Measurements from ENCODE around the gene ADORA1.

Gene ADORA1

DNA sequence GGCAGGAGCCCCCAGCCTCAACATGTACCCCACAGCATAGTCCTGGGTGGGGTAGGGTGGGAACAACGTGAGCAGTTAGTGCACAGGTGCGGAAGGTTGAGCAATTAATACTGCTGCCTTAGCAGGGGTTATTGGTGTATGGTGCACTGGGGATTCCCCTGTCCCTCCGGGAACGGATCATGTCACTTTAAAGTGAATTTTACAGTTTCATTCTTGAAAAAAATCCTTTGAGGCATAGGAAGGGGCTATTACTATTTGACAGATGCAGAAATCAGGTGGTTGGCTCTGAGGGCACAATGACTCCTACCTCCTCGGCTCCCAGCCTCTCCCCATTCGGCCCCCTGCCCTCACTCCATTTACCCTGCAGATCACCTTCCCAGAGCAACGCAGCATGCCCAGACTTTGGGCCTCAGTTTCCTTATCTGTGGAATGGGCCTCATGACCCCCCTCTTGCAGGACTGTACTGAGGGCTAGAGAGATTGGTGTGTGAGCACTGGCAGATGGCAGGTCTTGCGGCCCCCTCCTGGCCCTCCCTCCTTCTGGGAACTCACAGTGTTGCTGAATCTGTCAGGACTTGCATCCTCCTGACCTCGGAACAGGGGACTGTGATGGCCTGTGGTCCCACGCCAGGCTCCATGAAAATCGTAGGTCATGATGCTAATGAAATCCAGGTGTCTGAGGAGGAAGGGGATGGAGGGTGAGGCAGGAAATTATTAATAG is 53.2 kb downstream of the ADORA1 start:
- no peak for DNase-seq (ENCODE audit: extremely low read depth, low read depth)
- TF ChIP-seq, protein P1, sequence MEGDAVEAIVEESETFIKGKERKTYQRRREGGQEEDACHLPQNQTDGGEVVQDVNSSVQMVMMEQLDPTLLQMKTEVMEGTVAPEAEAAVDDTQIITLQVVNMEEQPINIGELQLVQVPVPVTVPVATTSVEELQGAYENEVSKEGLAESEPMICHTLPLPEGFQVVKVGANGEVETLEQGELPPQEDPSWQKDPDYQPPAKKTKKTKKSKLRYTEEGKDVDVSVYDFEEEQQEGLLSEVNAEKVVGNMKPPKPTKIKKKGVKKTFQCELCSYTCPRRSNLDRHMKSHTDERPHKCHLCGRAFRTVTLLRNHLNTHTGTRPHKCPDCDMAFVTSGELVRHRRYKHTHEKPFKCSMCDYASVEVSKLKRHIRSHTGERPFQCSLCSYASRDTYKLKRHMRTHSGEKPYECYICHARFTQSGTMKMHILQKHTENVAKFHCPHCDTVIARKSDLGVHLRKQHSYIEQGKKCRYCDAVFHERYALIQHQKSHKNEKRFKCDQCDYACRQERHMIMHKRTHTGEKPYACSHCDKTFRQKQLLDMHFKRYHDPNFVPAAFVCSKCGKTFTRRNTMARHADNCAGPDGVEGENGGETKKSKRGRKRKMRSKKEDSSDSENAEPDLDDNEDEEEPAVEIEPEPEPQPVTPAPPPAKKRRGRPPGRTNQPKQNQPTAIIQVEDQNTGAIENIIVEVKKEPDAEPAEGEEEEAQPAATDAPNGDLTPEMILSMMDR (IDR thresholded peaks at IDR 0.05; ENCODE audit: low read depth, low read length), result no peak

DNA sequence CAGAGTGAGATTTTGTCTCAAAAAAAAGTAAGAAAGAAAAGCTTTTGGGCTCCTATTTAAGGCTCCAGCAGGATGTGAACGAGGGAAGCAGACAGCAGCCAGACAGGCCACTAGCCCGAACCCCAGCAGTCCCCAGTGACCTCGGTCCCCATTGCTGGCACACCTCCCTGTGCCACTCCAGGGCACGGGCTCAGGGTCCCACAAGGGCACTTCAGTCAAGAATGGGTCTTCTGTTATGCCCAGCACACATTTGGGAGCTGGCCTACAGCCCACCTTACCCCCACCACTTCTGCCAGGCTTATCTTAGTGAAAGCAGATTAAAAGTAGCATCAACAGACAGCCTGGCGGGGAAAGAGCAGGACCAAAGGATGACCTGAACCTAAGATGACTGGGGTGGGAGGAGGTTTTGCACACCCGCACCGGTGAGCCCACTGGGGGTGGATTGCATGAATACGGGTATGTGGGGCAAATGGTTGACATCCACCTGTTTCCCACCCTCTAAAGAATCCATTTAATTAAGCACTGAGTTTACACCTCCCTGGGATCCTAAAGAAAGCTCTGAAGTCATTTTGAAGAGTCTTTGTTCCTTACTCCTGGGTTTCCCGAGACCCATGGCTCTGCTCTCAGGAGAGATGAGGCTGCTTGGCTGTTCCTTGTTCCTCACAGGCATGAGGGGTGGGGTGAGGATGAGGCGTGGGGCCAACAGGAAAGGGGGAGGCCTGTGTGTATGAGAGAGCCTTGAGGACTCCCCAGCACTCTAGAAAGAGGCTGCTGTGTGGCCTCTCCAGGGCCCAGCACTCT is 54.3 kb downstream of the ADORA1 start:
- TF ChIP-seq, protein P1 (IDR thresholded peaks at IDR 0.05; ENCODE audit: low read depth, low read length), result no peak
- DNase-seq (ENCODE audit: extremely low read depth, low read depth), result no peak

DNA sequence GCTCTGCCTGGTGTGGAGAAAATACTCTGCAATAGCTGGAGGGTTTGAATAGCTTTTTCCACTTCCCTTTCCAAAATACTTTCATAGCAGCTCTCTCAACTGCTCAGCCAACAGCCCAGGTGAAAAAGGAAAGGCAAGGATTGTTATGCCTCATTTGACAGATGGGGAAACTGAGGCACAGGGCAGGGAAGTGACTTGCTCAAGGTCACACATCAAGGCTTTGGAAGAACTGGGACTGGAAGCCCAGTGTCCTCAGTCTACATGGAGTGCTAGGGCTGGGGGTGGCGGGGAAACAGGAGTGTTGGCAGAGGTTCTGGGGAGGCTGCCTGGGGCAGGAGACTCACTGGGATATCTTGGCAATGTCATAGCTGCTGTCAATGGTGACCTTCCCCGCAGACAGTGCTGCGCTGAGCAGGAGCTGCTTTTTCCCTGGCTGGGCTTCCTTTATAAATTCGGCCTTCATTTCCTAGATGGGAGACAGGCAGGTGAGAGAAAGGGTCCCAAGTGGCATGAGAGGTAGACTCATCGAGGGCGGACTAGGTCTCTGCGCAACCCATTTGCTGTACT is 54.9 kb downstream of the ADORA1 start:
- no peak for DNase-seq (ENCODE audit: extremely low read depth, low read depth)

DNA sequence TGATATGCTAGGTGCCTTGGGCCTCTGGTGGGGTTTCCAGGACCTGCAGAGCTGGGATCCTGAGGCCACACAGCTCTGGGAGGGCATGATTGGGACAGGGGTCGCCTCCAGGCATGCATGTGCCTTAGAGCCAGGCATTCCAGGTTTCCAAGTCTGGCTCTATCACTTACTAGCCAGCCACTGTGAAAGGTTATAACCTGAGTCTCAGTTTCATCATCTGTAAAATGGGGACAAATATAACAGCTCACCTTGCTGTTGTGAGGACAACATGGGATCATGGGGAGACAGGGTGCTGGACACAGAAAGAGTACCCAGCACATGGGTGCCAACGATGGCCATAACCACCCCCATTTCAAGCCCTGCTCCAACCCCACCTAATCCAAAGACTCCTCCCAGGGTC is 56.3 kb downstream of the ADORA1 start:
- TF ChIP-seq, protein P1 (IDR thresholded peaks at IDR 0.05; ENCODE audit: low read depth, low read length), result no peak
- no peak for DNase-seq (ENCODE audit: extremely low read depth, low read depth)

More for the DNA sequence above, 54.9 kb downstream of the ADORA1 start:
- TF ChIP-seq, protein P1 (IDR thresholded peaks at IDR 0.05; ENCODE audit: low read depth, low read length), result no peak

DNA sequence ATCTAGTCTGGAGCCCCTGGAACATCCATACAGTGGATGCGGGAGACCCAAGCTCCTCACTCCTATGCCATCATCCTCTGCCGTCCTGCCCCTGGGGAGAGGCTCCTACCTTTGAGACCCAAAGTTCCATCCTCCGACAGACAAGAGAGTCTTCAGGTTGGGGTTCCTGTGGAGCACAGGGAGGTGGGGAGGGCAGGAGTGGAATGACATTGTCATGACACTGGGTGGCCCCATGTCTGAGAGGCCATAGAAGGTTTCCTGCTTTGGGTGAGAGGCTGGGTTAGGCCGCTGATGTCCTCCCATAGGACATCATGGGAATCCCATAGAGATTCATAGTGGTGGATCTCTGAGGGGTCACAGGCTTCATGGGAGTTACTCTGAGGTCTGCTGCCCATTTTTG is 56.9 kb downstream of the ADORA1 start:
- DNase-seq (ENCODE audit: extremely low read depth, low read depth), result no peak
- TF ChIP-seq, protein P1 (IDR thresholded peaks at IDR 0.05; ENCODE audit: low read depth, low read length), result no peak

DNA sequence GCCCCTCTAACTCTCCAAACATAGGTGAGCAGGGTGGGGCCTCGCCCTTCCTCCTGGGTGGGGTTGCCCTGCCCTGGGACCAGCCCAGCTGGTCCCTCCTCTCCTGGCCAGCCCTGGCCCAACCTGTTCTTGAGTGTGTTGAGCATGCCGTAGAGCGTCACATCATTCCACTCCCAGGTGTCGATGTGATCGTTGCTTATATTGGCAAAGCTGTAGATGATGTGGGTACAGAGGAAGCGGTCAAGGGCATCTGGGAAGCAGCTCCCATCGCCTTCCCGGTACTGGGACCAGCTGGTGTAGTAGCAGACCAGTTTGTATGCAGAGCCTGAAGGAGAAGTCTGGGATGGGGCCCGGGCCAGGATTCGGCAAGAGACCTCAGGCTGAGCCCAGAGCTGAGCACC is 57.5 kb downstream of the ADORA1 start:
- TF ChIP-seq, protein P1 (IDR thresholded peaks at IDR 0.05; ENCODE audit: low read depth, low read length), result no peak
- no peak for DNase-seq (ENCODE audit: extremely low read depth, low read depth)

DNA sequence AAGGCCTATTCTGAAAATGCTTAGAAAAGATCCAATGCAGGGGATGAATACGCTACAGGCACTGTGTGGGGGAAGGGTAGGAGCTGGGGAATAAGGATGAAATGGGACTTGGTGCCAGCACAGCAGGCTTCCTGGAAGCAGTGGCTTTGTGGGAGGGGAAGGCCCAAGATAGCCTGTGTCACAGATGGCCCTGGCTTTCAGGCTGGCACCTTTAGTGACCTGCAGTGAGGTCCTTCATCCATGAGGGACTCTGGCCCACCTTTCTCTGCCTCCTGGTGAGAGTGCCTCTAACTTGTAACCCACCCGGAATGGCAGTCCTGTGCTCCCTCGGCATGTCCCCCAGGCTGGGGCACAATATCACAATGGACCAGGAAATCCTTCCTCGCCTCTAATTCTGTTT is 58.1 kb downstream of the ADORA1 start:
- DNase-seq (ENCODE audit: extremely low read depth, low read depth), result no peak
- TF ChIP-seq, protein P1 (IDR thresholded peaks at IDR 0.05; ENCODE audit: low read depth, low read length), result no peak

Data from AG09319 (cell line).